ENCODE measurements around the gene OSBP2. TPM values are rescaled to one million over a fixed set of nuclear protein-coding genes. Genes with fewer than 3 reads are reported as not detected.

OSBP2 gene
- total and polyA plus RNA-seq, 2 experiments from 2014 or later, result 2.1 to 2.9 TPM

- Mint-ChIP-seq H3K4me3 (peak overlapping the region; percentile 8; the same call in 1 of the 3 replicates), H3K27ac (no peak overlapping the region), H3K9me3 (no peaks in the 10 kb centered on the region), H3K27me3 (ENCODE audit: insufficient read depth, low read depth, poor library complexity) (peaks cover 29% of the 10 kb centered on the region), H3K36me3 (ENCODE audit: low read depth) (no peaks in the 10 kb centered on the region), H3K4me1 (no peaks in the 10 kb centered on the region)
- peak overlapping the region; percentile 90; the same call in 1 of the 2 replicates for H3K4me2 ChIP-seq
- H3F3A ChIP-seq (replicated peaks; ENCODE audit: low read depth), result no peaks in the 10 kb centered on the region
- no peak overlapping the region for H2AFZ ChIP-seq
- H3K79me2 ChIP-seq (replicated peaks; ENCODE audit: insufficient read depth), result no peaks in the 10 kb centered on the region
- ATAC-seq (no peak), DNase-seq (ENCODE audit: low spot score) (no peak)
- peak overlapping the region; percentile 72; the same call in 1 of the 2 replicates for H3K4me3 ChIP-seq
- no peaks in the 10 kb centered on the region for H3K9me2 ChIP-seq (ENCODE audit: insufficient read depth)
- peaks cover 41% of the 10 kb centered on the region for H3K27me3 ChIP-seq (ENCODE audit: insufficient read depth)
- H3K27ac ChIP-seq (ENCODE audit: low read depth), result no peak overlapping the region
- no peaks in the 10 kb centered on the region for H3K36me3 ChIP-seq (ENCODE audit: insufficient read depth)
- TF ChIP-seq NANOG (IDR thresholded peaks at IDR 0.05; ENCODE audit: borderline replicate concordance) (no peak), ETS1 (IDR thresholded peaks at IDR 0.05) (no peak), EZH2 (IDR thresholded peaks at IDR 0.05; ENCODE audit: low read depth, unreplicated experiment) (no peak), ZNF331 (CRISPR knock-in tag; IDR thresholded peaks at IDR 0.05; ENCODE audit: low read depth) (no peak), POLR2AphosphoS5 (IDR thresholded peaks at IDR 0.05; ENCODE audit: low read depth) (no peak), STAT1 (IDR thresholded peaks at IDR 0.05; ENCODE audit: unreplicated experiment) (no peak), JUNB (IDR thresholded peaks at IDR 0.05; ENCODE audit: unreplicated experiment) (no peak), ZNF114 (CRISPR knock-in tag; IDR thresholded peaks at IDR 0.05) (no peak), EZH2phosphoT487 (IDR thresholded peaks at IDR 0.05; ENCODE audit: unreplicated experiment) (no peak), CTCF (conservative IDR thresholded peaks at IDR 0.05; ENCODE audit: low read depth in 2 of 2) (no peak), CREB1 (CRISPR knock-in tag; IDR thresholded peaks at IDR 0.05; ENCODE audit: low read depth) (no peak)
- TF ChIP-seq, protein P1, sequence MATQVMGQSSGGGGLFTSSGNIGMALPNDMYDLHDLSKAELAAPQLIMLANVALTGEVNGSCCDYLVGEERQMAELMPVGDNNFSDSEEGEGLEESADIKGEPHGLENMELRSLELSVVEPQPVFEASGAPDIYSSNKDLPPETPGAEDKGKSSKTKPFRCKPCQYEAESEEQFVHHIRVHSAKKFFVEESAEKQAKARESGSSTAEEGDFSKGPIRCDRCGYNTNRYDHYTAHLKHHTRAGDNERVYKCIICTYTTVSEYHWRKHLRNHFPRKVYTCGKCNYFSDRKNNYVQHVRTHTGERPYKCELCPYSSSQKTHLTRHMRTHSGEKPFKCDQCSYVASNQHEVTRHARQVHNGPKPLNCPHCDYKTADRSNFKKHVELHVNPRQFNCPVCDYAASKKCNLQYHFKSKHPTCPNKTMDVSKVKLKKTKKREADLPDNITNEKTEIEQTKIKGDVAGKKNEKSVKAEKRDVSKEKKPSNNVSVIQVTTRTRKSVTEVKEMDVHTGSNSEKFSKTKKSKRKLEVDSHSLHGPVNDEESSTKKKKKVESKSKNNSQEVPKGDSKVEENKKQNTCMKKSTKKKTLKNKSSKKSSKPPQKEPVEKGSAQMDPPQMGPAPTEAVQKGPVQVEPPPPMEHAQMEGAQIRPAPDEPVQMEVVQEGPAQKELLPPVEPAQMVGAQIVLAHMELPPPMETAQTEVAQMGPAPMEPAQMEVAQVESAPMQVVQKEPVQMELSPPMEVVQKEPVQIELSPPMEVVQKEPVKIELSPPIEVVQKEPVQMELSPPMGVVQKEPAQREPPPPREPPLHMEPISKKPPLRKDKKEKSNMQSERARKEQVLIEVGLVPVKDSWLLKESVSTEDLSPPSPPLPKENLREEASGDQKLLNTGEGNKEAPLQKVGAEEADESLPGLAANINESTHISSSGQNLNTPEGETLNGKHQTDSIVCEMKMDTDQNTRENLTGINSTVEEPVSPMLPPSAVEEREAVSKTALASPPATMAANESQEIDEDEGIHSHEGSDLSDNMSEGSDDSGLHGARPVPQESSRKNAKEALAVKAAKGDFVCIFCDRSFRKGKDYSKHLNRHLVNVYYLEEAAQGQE (IDR thresholded peaks at IDR 0.05; ENCODE audit: unreplicated experiment), result no peak
- TF ChIP-seq, protein P2, sequence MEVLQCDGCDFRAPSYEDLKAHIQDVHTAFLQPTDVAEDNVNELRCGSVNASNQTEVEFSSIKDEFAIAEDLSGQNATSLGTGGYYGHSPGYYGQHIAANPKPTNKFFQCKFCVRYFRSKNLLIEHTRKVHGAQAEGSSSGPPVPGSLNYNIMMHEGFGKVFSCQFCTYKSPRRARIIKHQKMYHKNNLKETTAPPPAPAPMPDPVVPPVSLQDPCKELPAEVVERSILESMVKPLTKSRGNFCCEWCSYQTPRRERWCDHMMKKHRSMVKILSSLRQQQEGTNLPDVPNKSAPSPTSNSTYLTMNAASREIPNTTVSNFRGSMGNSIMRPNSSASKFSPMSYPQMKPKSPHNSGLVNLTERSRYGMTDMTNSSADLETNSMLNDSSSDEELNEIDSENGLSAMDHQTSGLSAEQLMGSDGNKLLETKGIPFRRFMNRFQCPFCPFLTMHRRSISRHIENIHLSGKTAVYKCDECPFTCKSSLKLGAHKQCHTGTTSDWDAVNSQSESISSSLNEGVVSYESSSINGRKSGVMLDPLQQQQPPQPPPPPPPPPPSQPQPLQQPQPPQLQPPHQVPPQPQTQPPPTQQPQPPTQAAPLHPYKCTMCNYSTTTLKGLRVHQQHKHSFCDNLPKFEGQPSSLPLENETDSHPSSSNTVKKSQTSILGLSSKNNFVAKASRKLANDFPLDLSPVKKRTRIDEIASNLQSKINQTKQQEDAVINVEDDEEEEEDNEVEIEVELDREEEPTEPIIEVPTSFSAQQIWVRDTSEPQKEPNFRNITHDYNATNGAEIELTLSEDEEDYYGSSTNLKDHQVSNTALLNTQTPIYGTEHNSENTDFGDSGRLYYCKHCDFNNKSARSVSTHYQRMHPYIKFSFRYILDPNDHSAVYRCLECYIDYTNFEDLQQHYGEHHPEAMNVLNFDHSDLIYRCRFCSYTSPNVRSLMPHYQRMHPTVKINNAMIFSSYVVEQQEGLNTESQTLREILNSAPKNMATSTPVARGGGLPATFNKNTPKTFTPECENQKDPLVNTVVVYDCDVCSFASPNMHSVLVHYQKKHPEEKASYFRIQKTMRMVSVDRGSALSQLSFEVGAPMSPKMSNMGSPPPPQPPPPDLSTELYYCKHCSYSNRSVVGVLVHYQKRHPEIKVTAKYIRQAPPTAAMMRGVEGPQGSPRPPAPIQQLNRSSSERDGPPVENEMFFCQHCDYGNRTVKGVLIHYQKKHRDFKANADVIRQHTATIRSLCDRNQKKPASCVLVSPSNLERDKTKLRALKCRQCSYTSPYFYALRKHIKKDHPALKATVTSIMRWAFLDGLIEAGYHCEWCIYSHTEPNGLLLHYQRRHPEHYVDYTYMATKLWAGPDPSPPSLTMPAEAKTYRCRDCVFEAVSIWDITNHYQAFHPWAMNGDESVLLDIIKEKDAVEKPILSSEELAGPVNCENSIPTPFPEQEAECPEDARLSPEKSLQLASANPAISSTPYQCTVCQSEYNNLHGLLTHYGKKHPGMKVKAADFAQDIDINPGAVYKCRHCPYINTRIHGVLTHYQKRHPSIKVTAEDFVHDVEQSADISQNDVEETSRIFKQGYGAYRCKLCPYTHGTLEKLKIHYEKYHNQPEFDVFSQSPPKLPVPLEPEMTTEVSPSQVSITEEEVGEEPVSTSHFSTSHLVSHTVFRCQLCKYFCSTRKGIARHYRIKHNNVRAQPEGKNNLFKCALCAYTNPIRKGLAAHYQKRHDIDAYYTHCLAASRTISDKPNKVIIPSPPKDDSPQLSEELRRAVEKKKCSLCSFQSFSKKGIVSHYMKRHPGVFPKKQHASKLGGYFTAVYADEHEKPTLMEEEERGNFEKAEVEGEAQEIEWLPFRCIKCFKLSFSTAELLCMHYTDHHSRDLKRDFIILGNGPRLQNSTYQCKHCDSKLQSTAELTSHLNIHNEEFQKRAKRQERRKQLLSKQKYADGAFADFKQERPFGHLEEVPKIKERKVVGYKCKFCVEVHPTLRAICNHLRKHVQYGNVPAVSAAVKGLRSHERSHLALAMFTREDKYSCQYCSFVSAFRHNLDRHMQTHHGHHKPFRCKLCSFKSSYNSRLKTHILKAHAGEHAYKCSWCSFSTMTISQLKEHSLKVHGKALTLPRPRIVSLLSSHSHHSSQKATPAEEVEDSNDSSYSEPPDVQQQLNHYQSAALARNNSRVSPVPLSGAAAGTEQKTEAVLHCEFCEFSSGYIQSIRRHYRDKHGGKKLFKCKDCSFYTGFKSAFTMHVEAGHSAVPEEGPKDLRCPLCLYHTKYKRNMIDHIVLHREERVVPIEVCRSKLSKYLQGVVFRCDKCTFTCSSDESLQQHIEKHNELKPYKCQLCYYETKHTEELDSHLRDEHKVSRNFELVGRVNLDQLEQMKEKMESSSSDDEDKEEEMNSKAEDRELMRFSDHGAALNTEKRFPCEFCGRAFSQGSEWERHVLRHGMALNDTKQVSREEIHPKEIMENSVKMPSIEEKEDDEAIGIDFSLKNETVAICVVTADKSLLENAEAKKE (CRISPR knock-in tag; IDR thresholded peaks at IDR 0.05), result no peak
- H4K20me1 ChIP-seq (replicated peaks; ENCODE audit: insufficient read depth), result no peaks in the 10 kb centered on the region
- peaks cover 5% of the 10 kb centered on the region; the same call in 1 of the 2 replicates for H3K4me1 ChIP-seq (ENCODE audit: insufficient read depth)
These were observed 126.7 kb downstream of the OSBP2 start for GRCh38 chr22:30821381-30821780.
